ENCODE results near the gene MDFIC2.
"Not testable (repeated sequence)": the region's sequence is repeated elsewhere in the genome, so short reads cannot be mapped to it uniquely, and the experiment has no call there.

Gene MDFIC2

DNA sequence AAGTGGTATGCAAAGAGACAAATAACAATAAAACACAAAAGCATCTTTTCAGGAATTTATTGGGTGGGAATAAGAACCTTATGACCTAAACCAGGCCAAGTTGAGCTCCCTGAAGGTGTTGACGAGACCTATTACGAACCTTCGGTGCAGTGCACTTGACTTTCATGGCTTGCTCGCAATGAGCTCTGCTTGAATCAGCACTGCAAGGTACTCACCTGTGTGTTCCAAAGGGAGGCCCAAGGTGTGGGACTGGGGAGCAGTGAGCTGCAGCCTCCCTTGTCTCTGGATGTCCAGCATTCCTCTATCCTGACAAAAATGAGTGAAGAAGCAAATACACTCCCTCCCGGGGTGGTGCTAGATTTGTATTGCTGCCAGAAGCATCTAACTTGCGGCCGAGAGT lies at the start of gene MDFIC2:
Gene MDFIC2, minus strand, starts transcription at position 303 of the 400 bp plus-strand sequence. CDS start 665 bp downstream, outside the sequence.
- DNase-seq (ENCODE audit: low read depth): no peak

GRCh38 chr3:70360979-70361760 lies 48.7 kb upstream of the MDFIC2 start:
- DNase-seq (ENCODE audit: low read depth): peak; percentile 55

DNA sequence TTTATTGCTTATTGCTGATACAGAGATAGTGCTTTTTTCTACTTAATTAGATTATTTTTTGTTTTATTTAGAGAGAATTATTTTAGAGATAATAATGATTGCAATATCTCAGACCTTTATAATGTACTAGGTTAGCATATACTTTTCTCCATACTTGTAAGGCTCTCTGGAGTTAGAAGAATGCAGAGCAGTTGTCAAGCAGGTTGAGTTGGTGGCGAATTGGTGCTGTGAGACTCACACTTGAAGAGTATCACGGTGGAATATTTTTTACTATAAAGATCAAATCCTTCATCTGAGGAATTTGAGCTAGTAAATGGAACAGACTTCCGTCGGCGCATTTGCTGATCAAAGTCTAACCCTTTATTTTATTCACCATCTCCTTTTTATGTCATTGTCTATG lies 47.3 kb upstream of the MDFIC2 start:
- no peak for DNase-seq (ENCODE audit: low read depth)

DNA sequence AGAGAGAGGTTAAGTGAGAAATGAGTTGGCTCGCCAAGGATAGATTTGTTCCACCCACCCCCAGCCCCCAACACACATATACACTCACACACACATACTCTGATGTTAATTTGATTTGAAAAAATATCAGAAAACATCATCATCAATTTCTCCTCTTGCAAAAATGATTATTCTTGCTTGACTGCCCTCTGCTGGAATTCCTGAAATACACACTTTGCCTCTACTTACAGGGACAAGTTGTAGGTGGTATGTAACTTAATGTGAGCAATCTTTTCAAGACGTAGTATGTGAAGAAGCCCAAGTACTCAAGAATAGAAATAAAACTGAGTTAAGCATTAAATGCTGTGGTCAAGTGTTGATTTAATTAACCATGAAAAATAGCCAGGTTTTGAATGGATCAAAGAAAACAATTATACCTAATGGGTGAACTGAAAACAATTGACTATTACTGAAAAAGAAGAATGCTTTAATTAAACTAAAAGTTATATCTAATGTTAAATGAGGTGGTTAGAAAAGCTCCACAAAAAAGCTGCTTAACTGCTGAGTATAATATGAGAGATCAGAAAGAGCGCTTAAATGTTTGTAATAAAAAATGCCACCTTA lies 46.6 kb upstream of the MDFIC2 start:
- peak; percentile 29 for DNase-seq (ENCODE audit: low read depth)

- DNase-seq (ENCODE audit: low read depth): no peak
These were observed 39.8 kb upstream of the MDFIC2 start for GRCh38 chr3:70352215-70352614.

DNA sequence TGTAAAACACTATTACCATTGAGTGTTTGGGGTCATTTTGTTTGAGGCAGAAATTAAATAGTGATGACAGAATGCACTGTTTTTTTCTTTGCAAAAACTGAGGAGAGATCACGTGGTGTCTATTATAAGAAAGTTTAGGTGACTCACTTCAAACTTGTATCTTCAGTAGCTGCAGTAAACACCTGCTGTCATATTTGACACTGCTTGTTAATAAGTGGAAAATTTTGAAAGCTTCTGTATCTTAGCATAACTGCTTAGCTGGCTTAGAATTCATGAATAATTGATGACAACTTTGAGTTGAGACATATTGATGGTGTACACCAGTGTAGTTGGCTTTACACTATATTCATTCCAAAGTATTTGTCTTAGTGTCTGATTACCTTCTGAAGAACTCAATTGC lies 29.7 kb upstream of the MDFIC2 start:
- DNase-seq (ENCODE audit: low read depth): no peak

GRCh38 chr3:70336885-70337284 lies 24.4 kb upstream of the MDFIC2 start:
- not testable (repeated sequence) for DNase-seq (ENCODE audit: low read depth)

- DNase-seq (ENCODE audit: low read depth): no peak
These were observed 20.6 kb upstream of the MDFIC2 start for GRCh38 chr3:70333080-70333479.

DNA sequence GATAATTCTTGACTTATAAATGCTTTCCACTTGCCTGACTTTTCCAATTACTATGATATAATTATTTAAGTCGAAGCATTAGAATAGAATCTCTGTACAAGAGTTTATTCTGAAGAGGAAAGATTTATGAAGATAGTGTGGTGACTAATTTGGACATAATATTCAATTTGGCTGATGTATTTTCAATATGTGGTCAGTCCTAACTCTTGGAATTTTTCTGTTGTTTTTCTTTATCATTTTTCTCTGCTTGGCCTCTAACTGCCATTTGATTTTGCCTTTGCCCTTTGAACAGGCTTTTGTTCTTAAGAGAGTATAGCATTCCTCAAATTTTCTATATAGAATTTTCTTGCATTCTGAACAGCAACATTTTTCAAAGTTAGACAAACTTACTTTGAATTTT lies 2.6 kb upstream of the MDFIC2 start:
- DNase-seq (ENCODE audit: low read depth): no peak

DNA sequence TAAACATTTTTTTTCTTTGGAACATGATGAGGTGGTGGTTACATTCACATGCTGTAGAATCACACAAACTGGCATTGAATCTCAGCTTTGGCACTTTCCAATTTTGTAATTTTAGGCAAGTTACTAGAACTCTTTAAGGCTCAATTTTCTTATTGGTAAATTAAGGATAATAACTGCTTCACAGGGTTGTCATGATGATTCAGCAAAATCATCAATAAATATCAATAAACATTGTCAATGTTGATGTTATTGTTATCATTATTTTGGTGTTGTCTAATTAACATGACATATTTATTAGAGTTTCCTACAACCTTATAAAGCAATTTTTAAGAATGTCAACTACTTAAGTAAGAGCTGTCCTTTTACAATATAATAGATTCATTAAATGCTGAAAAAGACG lies 1.6 kb downstream of the MDFIC2 start:
- no peak for DNase-seq (ENCODE audit: low read depth)

- DNase-seq (ENCODE audit: low read depth): no peak
These were observed 2.8 kb downstream of the MDFIC2 start for GRCh38 chr3:70309591-70309990.

GRCh38 chr3:70308760-70309159 lies 3.7 kb downstream of the MDFIC2 start:
- DNase-seq (ENCODE audit: low read depth): peak; percentile 0

DNA sequence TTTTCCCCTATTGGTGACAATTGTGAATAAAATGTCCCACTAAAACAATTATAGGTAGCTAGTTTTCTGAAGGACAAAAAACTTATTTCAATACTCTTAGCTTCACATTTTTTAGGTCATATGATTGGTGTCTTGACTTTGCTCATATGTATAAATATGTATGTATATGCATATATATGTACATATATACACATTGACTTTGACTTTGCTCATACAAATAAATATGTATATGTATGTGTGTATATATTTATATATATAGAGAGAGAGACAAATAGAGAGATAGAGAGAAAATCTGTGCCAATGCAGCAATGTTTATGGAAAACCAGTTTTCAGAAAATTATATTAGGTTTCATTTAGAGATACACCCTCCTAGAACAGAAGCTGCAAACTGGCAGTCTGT lies 5.7 kb downstream of the MDFIC2 start:
- no peak for DNase-seq (ENCODE audit: low read depth)

DNA sequence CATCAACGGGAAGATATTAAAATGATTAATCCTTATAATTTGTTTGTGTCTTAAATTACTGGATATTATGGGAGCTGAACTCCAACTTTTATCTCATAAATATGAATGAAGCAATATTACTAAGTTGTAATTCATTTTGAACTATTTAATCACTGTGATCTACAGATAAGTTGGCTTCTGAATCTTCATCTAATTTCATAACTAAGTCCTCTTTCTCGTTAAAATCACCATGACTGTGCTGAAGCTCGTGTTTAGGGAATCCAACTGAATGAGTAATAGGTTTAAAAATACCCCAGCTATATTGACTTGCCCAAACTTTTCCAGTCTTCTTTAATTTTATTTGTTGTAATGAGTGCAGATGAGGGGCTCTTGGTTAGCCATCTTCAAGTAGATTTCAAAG lies 14.1 kb downstream of the MDFIC2 start:
- peak; percentile 6 for DNase-seq (ENCODE audit: low read depth)

DNA sequence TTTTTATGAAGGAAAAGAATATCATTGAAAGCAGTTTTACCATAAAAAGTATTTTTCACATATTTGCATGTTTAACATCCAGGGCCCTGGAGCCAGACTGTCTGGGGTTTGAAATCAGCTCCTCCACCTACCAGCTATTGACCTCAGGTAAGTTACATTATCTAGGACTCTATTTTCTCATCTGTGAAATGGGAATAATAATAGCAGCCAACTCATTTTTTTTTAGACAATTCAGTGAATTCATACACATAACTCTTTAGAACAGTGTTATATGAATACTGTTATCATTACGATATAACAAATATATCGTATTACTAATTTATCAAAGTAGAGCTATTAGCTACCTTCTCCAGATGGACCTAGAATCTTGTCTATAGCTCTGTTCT lies 21.3 kb downstream of the MDFIC2 start:
- DNase-seq (ENCODE audit: low read depth): no peak

GRCh38 chr3:70290431-70291096 lies 21.9 kb downstream of the MDFIC2 start:
- not testable (repeated sequence) for DNase-seq (ENCODE audit: low read depth)

DNA sequence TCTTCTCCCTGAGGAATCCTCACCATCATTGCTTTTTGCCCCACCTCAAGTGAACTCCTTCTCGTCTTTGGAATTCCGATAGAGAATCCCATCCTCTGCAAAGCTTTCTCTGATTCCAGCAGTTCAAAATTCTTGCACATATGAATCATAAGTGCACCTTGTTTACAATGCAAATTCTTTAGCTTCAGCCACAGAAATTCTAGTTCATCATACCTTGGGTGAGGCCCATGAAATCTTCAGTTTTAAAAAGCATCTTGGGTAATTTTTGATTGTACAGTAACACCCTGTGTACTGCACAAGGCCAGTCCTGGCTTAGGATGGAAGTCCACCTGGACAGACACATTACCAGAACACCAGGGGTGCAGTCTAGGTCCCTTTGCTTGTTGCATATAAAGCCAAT lies 30.8 kb downstream of the MDFIC2 start:
- DNase-seq (ENCODE audit: low read depth): peak; percentile 44

- DNase-seq (ENCODE audit: low read depth): no peak
These were observed 35.1 kb downstream of the MDFIC2 start for GRCh38 chr3:70277304-70277703.

- DNase-seq (ENCODE audit: low read depth): no peak
These were observed 35.5 kb downstream of the MDFIC2 start for GRCh38 chr3:70276901-70277300.

DNA sequence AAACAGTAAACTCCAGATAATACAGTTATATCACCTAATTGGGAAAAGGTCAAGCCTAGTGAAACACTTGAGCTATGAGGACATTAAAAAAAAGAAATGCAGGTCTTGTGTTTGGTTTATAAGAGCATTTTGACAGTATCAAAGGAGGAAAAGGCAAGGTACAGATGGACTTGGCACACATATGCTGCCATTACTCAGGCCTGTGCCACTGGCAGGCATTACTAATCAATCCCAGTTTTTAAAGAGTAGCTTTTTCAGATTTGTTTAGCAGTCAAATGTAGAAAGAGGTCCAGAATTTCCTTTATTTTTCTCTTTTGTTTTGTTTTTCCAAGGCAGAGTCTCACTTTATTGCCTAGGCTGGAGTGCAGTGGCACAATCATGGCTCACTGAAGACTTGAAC lies 38.9 kb downstream of the MDFIC2 start:
- DNase-seq (ENCODE audit: low read depth): peak; percentile 0

DNA sequence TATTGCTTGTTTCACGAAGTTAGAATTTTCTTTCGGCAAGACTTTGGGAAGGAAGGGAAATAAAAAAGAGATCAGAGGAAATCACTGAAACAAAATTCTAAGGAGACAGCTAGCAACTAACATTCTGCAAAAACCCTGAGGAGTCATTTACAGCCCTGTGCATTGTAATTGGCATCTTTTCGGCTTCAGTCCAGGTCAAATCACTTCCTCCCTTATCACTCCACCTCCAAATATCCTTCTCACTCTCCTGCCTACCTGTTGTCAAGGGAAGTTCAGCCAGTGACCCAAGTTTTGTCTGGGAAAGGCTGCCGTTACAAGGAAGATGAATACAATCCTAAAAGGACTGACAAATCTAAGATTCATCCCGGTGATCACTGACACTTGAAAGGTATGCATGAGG lies 39.6 kb downstream of the MDFIC2 start:
- no peak for DNase-seq (ENCODE audit: low read depth)

- DNase-seq (ENCODE audit: low read depth): peak; percentile 1
These were observed 48.2 kb downstream of the MDFIC2 start for GRCh38 chr3:70264122-70264780.

GRCh38 chr3:70261283-70261682 lies 51.2 kb downstream of the MDFIC2 start:
- DNase-seq (ENCODE audit: low read depth): no peak

Measured in amniotic epithelial cell (primary cell).